Skin of body (tissue), 2 donors: Measurements from ENCODE around the gene IL1A. TPM values are rescaled to one million over a fixed set of nuclear protein-coding genes. Genes with fewer than 3 reads are reported as not detected.

ENCODE experiments used
- DNase-seq: peaks from one replicate; lab custom pipeline; 2025; lab: John Stamatoyannopoulos, UW
- total RNA-seq: library from RNA; depleted of rRNA; stranded (reverse); fragments of >200 nt; gene quantifications from one replicate; pipeline ENCODE4 v1.2.3, GENCODE V29; 2014

Gene IL1A
- total RNA-seq, 1 donor from 2014 or later: 0.20 TPM

DNA sequence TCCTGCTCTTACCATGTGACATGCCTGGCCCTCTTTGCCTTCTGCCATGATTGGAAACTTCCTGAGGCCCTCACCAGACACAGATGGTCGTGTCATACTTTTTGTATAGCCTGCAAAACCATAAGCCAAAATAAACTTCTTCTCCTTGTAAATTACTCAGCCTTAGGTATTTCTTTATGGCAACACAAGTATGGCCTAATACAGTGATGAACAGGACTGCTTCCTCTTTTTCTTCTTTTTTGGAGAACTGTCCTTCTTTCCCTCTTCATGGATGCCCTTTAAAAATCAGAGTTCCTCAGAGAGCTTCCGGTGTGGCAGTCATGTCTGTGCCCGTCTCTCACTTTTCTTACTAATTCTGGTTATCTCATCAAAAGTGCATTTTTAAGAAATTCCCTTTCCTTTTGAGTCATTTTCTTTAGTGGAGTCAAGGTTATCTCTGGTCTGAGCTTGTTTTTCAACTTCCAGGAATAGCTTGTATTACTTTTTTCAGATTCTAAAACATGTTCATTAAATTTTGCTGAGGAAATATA is 9.2 kb upstream of the IL1A start:
- no peak for DNase-seq

DNA sequence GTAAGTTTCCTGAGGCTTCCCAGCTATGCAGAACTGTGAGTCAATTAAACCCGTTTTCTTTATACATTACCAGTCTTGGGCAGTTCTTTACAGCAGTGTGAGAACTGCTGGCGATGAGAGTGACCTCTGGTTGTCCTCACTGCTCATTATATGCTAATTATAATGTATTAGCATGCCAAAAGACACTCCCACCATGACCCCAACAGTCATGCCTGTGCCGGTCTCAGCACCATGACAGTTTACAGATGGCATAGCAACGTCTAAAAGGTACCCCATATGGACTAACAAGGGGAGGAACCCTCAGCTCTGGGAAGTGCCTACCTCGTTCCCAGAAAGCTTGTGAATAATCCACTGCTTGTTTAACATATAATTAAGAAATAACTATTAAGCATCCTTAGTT is 8.1 kb upstream of the IL1A start:
- DNase-seq: no peak

DNA sequence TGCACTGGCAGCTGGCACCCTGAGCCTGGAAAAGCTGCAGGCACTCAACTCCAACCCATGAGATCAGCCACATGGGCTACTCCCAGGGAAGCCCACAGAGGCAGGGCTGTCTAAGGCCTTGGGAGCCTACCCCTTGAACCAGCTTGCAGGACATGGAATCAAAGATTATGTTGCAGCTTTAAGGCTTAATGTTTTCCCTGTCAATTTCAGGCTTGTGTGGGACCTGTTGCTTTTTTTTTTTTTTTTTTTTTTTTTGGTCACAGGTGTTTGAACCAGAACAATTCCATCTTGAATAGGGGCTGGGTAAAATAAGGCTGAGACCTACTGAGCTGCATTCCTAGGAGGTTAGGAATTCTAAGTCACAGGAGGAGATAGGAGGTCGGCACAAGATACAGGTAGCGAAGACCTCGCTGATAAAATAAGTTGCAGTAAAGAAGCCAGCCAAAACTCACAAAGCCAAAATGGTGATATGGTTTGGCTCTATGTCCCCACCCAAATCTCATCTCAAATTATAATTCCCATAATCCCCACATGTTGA is 7.5 kb upstream of the IL1A start:
- DNase-seq: no peak

DNA sequence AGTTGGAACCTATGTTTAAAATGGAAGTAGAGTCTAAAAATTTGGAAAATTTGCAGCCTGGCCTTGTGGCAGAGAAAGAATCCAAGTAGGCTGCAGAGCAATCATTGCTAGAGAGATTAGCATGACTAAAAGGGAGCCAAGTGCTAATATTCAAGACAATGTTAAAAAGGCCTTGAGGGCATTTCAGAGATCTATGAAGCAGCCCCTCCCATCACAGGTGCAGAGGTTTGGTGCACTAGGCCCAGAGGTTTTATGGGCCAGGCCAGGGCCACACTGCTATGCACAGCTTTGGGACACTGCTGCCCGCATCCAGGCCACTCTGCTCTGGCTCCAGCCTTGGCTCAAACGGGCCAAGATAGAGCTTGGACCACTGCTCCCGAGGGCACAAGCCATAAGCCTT is 6.7 kb upstream of the IL1A start:
- no peak for DNase-seq

DNA sequence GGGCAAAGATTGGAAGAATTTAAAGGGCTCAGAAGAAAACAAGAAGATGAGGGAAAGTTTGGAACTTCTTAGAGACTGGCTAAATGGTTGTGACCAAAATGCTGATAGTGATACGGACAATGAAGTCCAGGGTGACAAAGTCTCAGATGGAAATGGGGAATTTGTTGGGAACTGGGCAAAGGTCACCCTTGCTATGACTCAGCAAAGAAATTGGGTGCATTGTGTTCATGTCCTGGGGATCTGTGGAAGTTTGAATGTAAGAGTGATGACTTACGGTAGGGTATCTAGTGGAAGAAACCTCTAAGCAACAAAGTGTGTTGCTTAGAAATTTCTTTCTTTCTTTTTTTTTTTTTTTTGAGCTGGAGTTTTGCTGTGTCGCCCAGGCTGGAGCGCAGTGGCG is 6.0 kb upstream of the IL1A start:
- no peak for DNase-seq

DNA sequence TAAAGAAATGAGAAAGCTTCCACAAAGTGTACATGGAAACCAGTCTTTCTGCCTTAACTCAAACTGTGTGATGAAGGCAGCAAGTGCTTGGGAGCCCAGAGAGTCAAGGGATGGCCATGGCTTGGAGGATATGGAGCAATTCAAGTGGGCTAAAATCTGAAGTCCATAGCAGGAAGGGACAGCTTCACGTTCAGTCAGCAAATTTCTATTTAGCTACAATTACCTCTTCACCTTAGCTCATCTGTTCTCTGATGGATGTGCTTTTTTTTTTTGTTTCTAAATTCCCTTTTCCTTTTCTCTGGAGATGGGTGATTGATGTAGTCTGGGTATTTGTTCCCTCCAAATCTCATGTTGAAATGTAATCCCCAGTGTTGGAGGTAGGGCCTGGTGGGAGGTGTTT is 4.9 kb upstream of the IL1A start:
- no peak for DNase-seq

DNA sequence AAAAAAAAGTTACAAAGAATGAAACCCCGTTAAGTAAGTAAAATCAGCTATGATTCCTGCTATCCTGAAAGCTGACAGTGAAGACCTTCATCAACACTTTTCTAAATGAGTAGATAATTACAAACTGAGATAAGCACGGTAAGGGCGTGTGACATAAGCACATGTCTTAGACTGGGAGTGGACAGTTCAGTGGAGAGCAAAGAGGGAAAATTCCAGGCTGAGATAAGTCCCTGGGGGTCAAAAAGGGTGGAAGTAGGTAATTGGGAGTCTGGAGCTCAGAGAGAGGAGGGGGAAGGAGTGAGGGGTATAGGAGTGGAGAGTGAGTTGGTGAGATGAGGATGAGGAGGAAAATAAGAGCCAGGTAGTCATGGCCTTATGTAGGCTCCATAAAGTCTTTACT is 4.4 kb upstream of the IL1A start:
- no peak for DNase-seq

DNA sequence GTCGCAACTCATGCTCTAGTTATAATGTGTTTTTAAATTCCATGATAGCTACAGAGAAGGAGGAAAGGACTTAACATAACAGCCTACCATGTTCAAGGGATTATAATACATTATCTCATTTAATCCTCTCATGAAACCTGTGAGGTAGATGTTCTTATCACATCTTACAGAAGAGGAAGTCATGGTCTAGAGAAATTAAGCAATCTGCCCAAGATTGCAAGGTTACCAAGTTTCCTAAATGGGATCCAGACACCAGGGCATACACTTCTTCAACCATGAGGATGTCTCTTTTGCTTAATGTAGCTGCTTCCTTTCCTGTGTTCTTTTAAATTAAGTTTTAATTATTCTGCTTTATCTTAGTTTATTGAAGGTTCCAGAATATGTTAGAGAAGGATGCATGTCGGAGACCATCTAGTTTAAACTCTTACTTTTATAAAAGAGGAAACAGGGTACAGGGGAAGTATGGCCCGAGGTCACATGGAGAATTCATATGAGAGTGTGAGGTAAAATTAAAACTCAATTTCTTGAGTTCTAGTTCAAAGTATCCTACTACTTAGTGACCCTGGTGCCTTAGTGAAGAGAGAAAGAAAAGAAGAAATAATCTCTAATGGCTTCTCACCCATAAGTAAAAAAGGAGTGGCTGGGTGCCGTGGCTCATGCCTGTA is 3.6 kb upstream of the IL1A start:
- no peak for DNase-seq

DNA sequence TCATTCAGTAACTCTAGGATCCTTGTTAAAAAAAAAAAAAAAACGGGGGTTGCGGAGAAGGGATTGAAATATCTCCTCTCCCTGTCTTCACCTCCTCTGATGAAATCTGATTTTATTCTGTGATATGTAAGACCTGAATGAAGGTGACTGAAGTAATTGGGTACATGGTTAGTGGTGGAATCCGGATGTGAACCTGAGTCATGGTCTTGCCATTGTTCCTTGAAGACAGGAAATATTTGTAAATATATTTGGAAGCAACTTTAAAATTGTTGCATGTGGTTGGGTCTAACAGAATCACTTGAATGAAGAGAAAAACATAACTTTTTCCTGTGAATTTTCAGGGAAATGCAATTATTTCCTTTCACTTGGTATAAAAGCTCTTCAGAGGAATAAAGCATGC is 3.0 kb upstream of the IL1A start:
- no peak for DNase-seq

DNA sequence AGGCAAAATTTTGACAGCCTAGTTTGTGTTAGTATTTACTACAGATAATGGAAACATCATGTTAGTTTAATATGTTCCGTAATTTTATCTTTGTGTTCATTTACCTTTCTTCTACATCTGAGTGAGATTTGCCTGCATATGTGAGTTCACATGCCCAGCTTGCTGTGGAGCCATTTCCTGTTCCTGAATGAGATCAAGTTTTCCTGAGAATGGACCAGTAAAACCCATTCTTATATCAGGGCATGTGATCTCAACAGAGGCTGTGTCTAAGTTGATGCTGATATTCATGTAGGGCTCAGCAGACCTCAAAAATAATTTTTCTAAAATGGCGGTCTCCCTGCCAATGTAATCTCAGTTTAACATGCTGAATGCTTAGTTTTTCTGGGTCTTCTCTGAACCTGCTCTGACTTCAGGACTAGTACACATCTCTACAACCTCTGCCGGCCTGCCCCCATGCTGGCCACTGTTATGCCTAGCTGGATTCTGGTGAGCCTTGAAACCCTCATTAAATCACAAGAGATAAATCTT is 1.0 kb downstream of the IL1A start:
- no peak for DNase-seq

DNA sequence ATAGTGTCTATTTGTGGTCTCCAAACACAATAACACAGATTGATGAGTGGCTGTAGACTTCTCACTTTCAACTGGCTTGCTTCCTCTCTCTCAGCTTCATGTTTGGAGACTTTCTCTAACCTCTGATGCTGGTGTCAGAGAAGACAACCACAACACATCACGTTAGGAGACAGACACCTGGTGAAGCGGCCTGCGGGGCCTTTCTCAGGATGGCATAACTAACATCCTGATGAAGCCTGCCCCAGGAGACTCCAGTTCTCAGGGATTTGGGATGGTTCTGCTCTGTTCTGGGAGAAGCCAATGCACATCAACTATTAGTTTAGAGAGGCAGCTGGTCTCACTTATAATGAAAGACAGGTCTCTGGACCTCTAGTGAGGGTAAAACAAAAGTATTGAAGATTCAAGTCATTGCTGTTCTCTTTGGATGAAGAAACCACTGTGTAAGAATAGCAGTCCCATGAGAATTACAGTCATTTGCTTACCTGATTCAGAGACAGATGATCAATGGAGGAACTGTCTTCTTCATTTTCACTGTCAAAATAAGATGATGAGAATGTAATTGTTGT is 2.0 kb downstream of the IL1A start:
- DNase-seq: no peak

DNA sequence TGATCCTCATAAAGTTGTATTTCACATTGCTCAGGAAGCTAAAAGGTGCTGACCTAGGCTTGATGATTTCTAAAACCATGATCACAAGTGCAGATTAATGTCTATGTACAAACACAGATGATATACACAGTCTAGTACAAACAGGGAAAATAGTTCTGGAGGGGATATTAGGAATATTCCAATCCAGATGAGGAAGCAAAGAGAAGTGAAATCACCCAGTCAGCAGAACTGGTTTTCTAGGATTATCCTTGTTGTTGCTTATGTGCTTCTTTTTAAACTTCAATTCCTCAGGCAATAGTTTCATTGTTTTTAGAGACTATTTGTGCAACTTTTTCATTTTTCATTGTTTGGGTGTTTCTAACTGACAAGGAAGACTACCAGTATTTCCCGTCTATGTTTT is 4.7 kb downstream of the IL1A start:
- no peak for DNase-seq

DNA sequence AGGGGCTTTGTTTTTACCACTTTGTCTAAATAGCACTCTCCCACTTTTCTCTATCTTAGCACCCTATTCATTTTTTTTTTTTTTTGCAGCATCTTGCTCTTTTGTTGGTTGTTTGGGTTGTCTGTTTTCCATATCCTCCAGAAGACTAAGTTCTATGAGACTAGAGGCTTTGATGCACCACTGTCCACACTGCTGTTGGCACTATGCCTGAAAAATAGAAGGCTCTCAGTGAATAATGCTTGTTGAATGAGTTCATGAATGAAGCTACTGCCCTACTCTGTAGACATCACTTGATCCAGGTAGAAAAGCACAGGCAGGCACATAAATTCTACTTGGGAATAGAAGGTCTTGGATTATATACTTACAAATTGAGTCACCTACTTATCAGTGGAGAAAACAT is 7.3 kb downstream of the IL1A start:
- DNase-seq: no peak

DNA sequence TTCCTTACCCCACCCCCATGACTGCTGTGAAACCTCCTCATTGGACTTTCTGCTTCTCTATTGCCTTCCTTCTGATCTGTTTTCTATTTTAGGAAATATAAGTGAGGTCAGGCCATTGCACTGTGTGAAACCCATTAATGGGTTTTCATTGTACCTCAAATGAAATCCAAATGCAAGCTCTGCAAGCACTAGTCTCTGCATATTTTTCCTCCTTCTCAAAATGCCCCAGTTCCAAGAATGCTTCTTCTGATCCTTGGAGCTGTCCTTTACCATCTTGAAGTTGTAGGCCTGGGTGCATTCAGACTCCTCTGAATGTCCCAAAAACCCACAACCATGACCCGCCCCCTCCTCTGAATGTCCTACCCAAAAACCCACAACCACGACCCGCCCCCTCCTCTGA is 8.2 kb downstream of the IL1A start:
- no peak for DNase-seq

DNA sequence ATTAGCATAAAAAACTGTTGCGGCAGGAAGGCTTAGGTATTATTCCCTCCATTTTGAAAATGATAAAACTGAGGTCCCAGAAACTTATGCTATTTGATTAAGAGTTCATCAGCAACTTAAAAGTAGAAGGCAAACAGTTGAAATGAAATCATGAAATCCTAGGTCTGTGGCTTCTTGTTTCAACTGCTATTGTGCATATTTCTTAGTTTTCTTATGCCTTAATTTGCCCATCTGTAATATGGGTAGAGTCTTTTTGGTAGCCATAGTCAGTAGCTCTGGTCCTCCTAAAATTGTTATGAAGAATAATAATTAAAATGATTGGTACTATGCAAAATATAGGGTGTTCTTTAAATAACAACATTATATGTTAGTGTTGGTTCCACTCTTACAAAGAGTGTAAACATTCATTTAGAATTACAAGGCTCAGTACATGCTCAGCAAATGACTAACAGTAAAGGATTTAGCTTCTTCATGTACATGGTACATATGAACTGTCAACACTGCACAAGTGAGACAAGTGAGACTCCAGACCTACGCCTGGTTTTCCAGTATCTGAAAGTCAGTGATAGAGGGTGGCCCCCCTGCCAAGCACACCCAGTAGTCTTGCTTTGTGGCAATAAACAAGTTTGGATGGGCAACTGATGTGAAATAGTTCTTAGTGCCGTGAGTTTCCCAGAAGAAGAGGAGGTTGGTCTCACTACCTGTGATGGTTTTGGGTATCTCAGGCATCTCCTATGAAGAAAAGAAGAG is 9.6 kb downstream of the IL1A start:
- no peak for DNase-seq

DNA sequence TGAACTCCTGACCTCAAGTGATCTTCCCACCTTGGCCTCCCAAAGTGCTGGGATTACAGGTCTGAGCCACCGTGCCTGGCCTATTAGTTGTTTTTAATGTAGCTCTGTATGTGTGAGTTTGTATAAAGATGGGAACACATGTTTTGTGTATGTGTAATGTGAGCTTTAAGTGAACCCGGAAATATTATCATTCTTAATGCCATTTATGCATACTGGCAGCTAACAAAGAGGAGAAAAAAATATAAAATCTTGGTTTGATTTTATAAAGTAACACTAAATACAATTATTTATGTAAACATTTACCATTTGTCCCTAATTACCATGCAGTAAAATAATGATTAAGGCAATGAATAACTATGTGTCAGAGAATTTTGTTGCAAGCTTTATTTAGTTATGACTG is 10.7 kb downstream of the IL1A start:
- DNase-seq: no peak

DNA sequence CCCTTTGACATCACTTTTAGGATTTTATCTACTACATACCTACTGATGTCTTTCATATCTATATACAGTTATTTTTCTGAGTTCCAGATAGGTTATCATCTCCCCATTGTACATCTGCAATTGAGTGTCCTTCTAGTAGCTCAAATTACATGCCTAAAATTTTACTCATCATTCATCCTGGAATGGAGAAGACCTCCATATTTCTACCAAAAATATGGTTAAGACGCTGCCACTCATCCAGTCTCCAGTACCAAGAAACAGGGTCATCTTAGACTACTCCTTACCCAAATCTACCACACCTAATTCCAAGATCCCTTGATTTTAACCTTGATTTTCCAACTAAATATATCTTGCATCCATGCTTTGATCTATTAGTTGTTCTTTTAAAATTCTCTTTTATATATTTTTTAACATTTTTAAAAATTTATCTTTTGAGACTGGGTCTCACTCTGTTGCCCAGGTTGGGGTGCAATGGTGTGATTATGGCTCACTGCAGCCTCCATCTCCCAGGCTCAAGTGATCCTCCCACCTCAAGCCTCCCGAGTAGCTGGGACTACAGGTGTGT is 11.3 kb downstream of the IL1A start:
- DNase-seq: no peak

DNA sequence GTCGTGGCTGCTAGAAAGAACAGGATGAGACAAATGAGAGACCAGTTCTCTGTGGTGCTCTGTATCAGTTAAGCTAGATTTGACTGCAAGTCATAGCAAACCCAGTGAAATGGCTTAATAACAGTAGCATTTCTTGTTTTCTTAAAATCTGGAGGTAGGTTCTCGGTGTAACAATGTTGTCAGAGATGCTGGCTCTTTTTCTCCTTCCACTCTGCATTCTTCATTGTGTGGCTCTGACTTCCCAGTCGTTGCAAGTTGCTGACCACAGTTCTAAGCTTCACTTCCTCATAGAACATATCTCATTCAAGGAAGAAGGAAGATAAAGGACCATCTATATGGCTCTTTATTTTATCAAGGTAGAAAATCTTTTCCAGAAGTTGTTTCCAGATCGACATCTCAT is 12.0 kb downstream of the IL1A start:
- no peak for DNase-seq

DNA sequence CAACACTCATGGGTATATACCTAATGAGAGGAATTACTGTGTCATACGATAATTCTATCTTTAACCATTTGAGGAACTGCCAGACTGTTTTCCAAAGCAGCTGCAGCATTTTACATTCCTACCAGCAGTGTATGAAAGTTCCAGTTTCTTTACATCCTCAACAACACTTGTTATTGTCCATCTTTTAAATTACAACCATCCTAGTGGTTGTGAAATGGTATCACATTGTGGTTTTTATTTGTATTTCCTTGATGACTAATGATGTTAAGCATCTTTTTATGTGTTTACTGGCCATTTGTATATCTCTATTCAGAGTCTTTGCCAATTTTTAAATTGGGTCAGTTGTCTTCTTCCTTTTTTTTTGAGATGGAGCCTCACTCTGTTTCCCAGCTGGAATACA is 15.9 kb downstream of the IL1A start:
- DNase-seq: no peak

DNA sequence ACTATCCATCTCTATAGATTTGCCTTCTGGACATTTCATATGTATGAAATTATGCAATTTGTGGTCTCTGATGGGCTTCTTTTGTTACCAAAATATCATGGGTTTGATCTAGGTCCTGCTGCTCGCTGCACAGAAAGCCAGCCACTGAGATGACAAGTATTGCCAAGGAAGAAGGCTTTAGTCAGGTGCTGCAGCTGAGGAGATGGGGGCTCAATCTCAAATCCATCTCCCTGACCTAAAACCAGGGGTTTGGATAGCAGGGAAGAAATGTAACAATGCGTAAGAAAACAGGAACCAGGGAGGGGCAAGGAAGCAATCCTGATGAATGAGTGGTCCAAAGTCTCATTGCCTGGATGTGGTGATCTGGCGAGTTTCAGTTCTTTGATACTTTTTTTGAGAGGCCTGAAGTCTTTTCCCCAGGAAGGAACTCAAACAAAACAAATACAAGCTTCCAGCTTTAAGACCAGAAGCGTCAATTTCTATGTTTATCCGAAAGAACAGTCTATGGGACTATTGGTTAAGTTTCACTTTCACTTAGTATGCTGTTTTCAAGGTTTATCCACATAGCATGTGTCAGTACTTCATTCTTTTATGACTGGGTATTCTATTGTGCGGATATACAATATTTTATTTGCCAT is 16.5 kb downstream of the IL1A start:
- no peak for DNase-seq

DNA sequence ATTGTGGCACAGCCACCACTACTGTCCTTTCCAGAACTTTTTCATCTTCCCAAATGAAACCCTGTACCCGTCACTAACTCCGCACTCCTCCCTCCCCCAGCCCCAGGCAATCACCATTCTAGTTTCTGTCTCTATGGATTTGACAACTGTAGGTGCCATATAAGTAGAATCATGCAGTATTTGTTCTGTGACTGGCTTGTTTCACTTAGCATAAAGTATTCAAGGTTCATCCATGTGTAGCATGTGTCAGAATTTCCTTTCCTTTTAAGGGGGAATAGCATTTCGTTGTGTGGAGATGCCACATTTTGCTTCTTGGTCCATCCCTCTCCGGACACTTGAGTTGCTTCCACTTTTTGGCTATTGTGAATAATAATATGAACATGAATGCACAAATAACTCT is 19.0 kb downstream of the IL1A start:
- DNase-seq: no peak
